Stimulated activated CD8-positive, alpha-beta memory T cell treated with anti-CD3 and anti-CD28 coated beads, Interleukin-7, amount 100 ng/mL, for 48 hours (primary cell): ENCODE results near the gene UGT1A1.

Experiments used
- DNase-seq, 2 donors: peaks; one replicate each; pipeline ENCODE4 v3.0.0-alpha.2; 2020; ENCODE audit warnings: low read depth in 1 of 2; ENCODE audit errors: extremely low read depth in 1 of 2

Gene UGT1A1

DNA sequence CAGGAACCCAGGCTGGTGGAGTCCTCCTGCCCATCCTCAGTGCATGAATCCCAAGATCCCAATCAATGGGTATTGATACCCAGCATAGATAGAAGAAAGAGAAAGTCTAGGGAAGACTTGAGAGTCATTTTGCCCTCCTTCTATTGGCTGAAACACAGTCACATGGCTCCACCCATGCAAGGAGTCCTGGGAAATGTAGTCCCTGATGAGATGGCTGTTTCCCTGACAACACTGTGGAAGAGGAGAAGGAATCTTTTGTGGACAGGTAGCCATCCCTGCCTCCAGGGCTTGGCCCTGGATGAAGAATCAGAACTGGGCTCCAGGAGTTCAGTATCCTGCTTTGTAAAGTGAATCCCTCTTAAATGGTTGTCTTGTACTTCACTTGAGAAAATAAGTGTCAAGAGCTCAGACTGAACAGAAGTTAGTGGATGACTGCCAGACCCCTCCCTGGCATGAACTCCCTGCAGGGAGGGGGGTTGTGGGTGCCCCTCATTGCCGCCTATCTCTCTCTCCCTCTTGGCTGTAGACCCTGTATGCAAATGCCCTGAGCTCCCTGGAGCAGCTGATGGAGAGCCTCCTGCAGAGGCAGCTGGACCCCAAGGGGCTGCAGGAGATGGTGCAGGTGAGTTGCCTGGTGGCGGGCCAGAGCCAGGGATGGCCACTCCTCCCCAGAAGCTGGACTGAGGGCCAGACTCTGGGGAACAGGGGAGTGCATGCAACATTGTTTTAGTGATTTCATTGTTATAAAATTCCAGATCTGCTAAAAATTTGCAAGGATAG lies 54.2 kb downstream of the UGT1A1 start:
- no peak for DNase-seq

DNA sequence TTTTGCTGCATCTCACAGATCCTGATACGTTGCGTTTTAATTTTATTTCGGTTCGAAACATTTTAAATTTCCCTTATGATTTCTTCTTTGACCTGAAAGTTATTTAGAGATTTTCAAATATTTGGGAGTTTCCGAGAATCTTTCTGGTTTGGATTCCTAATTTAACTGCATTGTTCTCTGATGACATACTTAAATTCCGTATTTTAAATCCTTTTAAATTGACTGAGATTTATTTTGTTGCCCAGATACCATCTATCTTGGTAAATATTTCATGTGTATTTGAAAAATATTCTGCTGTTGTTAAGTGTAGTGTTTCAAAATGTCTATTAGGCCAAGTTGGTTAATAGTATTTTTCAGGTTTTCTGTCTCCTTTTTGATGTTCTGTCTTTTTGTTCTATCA lies 55.8 kb downstream of the UGT1A1 start:
- no peak for DNase-seq

DNA sequence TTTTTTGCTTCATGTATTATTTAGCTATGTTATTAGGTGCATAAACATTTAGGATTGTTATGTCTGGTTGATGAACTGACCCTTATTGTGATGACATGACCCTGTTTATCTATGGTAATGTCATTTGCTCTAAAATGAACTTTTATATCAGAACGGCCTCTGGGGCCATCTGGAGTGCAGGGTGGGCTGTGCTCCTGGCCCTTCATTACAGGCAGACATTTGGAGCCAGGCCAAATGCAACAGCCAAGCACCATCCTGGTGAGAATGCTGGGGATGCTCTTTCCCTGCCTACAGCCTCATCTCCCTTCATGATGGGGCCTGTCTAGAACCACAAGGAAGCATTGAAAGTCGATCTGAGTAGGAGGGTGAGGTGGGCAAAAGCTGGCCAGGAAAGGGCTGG lies 56.3 kb downstream of the UGT1A1 start:
- no peak for DNase-seq

DNA sequence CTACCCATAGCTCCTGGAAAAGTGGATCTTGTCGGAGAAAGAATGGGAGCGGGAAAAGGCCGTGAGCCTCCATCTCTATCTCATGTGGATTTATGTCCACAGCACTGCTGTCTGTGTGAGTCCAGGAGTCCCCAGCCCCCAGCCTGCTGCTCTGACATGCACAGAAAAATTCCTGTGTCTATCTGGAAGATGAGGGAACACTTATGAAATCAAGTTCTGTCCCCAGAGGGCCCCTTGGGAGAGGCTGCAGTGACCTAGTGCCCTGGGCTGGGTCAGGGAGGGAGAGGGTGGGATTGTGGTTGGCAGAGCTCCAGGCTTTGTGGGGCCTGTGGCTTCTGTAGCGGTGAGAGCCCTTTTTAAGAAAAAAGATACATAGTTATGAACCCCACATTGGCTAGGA lies 56.7 kb downstream of the UGT1A1 start:
- no peak for DNase-seq

DNA sequence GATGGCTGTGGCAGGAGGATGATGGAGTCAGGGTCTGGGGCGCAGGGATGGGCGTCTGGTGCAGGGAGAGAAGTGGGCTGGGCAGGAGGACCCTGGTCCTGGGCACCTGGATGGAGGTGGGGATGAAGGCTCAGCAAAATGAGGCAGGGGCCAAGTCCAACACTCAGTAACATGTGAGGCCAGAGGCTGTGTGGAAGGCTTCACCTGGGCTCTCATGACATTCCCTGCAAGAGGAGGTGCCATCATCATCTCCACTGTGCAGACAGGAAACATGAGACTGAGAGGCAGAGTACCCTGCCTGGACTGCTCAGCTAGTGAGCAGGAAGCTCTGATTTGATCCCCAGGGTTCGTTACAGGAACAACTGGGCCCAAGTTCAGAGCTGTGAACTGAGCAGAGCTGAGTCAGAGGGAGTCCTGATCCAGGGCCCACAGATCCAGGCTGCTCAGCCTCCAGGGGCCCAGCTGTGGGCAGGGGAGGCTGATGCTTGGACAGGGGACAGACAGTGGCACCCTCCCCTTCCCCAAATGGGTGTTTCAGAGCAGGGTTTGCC lies 57.4 kb downstream of the UGT1A1 start:
- no peak for DNase-seq

DNA sequence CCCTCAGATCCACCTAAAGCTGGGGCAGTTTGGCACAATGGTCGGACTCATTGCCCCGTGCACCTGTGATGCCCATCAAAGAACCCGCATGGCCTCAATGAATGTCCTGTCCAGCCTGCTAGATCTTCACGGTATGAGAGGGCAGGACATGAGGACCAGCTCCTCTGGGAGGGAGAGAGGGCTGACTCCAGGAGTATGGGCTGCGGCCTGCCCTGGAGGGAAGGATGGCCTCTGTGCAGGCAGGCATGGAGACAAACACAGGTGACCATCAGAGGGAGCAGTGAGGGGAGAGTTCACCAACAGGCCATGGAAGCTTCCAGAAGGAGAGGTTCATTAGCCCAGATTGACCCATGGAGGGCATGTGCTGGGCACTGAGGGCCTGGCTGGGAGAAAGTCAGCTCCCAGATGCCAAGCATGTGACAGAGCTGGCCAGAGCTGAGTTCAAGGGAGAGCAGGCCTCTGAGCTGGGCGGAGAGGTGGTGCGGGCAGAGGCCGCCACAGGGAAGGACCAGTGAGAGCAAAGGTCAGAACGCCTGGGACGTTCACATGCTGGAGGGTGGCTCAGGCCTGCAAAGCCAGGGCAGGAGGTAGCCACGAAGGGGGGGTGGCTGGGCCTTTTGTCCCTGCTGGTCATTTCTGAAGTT lies 58.0 kb downstream of the UGT1A1 start:
- DNase-seq, result no peak

DNA sequence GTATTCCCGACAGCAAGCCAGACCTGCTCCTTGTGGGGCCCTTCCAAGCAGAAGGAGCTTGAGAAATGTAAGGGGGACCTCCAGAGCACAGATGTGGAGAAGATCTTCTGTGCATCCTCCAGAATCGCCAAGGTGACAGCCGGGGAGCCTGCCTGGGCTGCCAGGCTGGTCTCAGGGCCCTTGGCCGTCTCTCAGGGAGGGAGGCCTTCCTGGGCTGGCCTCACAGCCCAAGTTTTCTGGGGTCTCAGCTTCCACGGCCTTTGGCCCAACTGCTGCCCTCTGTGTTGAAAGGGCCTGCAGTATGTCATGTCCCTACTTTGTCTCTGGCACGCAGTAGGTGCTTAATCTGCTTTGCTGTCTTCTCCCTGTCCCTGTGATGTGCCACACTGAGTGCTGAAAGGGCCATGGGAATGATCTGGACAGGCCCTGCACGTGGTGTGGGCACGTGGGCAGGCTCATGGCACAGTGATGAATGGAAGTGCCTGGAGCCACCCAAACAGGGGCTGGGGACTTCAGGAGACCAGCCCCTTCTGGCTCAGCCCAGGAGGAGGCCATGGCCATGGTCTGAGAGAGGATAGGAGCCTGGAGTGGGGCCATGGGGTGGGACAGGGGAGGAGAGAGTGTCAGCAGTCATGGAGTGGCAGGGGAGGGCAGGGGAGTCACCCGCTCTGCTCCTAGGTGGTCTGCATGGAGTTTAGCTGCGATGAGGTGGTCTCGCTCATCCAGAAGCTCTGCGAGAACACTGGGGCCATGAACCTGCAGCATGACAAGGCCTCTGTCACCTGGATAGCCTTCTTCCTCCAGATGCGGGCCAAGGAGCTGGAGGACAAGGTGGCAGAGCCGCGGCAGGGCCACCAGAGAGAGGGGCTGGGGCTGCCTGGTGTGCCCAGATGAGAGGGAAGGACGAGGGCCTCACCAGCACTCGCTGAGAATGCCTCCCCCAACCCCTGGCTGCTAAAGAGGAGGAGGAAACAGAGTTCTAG lies 58.9 kb downstream of the UGT1A1 start:
- no peak for DNase-seq

DNA sequence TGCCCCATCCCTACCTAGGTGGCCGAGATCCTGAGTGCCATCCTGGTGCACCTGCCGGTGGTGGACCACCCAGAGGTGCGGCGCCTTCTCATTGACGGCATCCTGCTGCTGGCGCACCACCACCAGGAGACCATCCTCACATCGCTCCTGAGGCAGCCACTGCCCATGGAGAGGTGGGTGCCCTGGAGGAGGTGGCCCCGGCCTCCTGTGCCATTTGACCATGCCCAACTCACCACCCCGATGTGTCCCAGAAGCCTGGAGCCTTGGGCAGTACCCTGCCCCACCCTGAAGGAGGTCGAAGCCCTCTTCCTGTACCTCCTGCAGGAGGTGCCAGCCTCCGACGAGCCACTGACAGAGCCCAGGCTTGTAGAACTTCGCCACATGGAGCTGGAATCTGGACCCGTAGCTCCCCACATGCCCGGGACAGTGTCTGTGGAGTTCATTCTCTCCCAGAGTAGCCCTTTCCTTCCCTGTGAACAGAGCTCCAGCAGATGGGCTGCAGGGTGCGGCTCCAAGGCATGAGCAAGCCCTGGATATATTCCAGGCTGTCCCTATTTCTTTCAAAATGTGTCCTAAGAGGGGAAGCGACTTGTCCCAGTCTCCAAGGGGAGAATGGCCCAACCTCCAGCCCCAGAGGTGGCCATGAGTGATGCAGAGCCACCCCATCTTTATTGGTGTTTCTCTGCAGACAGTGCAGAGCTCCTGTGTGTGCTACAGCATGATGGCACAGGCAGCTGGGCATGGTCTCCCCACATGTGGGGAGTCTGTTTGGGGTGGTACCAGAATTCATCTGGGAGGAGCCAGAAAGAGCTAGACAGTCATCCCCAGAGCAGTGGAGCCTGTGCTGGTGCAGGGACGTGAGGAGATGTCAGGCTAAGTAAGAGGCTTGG lies 60.1 kb downstream of the UGT1A1 start:
- DNase-seq, result no peak

DNA sequence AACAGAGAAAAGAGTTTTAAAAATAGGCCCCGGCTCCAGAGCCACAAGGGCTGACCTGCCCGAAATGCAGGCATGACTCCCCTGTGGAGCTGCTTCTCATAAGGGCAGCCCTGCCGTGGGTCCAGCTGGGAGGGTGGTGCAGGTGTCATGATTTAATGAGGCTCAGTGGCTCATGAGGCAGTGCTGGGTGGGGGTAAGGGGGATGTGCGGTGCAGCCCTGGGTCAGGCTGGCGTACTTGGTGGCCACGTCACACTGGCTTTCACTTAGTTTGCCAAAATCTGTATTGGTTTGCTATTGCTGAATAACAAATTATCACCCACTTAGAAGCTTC lies 60.7 kb downstream of the UGT1A1 start:
- no peak for DNase-seq

DNA sequence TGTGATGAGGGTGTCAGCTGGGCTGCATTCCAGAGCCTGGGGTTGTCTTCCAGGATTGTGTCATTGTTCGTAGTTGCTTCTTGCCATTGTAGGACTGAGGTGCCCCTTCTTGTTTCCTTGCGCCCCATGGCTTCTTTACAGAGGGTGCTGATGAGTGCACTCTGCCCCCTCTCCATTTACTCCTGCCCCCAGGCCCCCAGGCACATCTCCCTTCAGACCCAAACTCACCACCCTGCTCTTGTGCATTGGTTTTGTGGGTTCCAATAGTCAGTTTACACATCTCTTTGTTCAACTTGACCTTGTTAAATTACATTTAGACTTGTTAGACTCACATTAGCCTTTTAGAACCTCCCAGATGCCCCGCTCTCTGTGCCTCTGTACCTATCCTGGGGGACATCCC lies 61.1 kb downstream of the UGT1A1 start:
- DNase-seq, result no peak

DNA sequence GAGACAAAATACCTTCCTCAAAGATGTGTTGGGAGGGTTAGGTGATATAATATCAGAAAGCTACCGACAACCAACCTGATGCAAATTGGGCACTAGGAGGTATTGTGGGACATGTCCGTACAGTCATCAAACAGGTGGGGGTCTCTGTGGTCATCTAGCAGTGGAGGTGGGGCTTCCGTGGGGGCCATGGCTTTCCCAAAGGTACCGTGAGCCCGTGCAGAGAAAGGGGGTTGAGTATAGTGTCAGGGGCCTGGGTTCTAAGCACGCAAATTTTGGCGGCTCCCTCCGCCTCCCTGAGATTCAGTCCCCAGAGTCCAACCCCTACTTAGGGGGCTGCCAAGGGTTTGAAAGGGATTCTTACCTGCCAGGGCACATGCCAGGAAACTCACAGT lies 61.6 kb downstream of the UGT1A1 start:
- DNase-seq, result no peak

DNA sequence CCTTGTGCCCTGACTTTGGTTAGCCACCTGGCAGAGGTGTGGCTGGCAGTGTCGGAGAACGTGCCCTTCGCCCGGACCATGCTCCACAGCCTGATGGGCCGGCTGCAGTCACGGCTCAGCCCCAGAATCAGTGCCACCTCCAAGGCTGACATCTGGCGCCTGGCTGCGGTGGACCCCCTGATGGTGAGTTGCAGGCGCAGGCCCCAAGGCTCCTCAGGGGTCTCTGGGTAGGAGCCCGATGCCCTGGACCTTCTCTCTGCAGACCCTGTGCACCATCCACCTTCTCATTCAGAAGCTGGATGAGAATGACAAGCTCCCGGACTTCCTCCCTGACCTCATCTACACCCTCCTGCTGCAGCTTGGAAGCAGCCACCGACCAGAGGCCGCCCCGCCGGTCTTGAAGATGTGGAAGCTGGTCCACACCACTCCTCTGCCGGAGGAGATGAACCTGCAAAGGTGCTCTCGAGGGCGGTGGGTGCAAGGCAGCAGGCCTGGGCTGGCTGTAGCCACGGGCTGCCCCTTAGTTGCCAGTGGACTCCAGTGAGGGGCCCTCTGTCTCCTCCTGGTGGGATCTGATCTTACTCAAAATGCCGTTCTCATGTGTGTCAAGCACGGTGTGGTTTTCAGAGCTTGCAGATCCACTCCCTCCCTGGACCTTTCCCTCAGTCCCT lies 62.2 kb downstream of the UGT1A1 start:
- no peak for DNase-seq
